ENCODE data around the gene FAT1.

DNA sequence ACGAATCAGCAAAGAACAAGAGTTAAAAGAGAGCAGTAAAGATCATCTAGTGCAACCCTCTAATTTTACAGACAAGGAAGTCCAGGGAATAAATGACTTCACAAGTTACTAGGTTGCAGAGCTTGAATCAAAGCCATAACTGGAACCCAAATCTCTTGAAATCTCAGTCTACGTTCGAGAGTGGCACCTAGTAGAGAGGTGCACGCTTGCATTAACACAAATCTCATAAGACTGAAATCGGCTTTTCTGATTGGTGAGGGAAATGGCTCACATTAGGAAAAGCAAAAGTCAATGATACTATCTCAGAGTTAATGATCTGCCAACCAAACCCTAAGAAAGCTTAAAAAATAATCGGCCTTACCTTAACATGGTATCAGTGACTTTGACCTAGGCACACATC lies 43.0 kb downstream of the FAT1 start:
- TF ChIP-seq, protein P1, sequence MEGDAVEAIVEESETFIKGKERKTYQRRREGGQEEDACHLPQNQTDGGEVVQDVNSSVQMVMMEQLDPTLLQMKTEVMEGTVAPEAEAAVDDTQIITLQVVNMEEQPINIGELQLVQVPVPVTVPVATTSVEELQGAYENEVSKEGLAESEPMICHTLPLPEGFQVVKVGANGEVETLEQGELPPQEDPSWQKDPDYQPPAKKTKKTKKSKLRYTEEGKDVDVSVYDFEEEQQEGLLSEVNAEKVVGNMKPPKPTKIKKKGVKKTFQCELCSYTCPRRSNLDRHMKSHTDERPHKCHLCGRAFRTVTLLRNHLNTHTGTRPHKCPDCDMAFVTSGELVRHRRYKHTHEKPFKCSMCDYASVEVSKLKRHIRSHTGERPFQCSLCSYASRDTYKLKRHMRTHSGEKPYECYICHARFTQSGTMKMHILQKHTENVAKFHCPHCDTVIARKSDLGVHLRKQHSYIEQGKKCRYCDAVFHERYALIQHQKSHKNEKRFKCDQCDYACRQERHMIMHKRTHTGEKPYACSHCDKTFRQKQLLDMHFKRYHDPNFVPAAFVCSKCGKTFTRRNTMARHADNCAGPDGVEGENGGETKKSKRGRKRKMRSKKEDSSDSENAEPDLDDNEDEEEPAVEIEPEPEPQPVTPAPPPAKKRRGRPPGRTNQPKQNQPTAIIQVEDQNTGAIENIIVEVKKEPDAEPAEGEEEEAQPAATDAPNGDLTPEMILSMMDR (IDR thresholded peaks at IDR 0.05) = no peak
- TF ChIP-seq POLR2A (IDR thresholded peaks at IDR 0.05) = no peak

Measured in lower leg skin (tissue), 3 donors.